Measurements from ENCODE around the gene ABCA10. TPM values are rescaled to one million over a fixed set of nuclear protein-coding genes. Genes with fewer than 3 reads are reported as not detected.

The ABCA10 gene
- total and polyA plus RNA-seq, 2 of the 13 experiments (the other 11 are each of a cell fraction or from before 2014, with no cell fraction given) = 0.02 to 0.08 TPM

GRCh38 chr17:69147460-69147859 is 81.2 kb downstream of the ABCA10 start:
- Histone ChIP-seq H3K4me1 (ENCODE audit: insufficient read depth, low read length) (peaks cover under 1% of the 10 kb centered on the region), H3K9ac (ENCODE audit: insufficient read depth, low read depth, low read length) (no peak overlapping the region), H3K36me3 (replicated peaks in 1 of 2; ENCODE audit: control insufficient read depth in 1 of 2, insufficient read depth in 2 of 2, low read length in 2 of 2) (no peaks in the 10 kb centered on the region), H3K27me3 (ENCODE audit: control insufficient read depth in 1 of 2, insufficient read depth in 2 of 2, low read length in 2 of 2) (peaks cover 0 to 5% of the 10 kb centered on the region in 2 experiments; a peak in 1 of 5 replicates), H4K20me1 (ENCODE audit: insufficient read depth, low read length) (no peaks in the 10 kb centered on the region), H3K4me2 (ENCODE audit: low read depth, low read length) (no peak overlapping the region), H3K4me3 (replicated peaks in 1 of 3; ENCODE audit: insufficient read depth in 1 of 3, low read depth in 2 of 3, low read length in 3 of 3) (no peak overlapping the region), H3K79me2 (ENCODE audit: insufficient read depth, low read length) (no peaks in the 10 kb centered on the region), H2AFZ (ENCODE audit: low read length) (no peak overlapping the region), H3K9me3 (ENCODE audit: low read length) (no peaks in the 10 kb centered on the region), H3K27ac (ENCODE audit: extremely low read length, insufficient read depth, low read length) (no peak overlapping the region)
- ATAC-seq (no peak), FAIRE-seq (no peak), DNase-seq (ENCODE audit: low spot score) (no peak)
- BruUV-seq (replicated peaks) = no TSS peak
- in situ Hi-C loops (cut with HindIII; ENCODE audit: extremely low pct_ligation_motif_present, low pct_unique_long_range_greater_than_20kb) = no loop called here
- POLR2A ChIA-PET = no interaction called here
- WGBS (ENCODE audit: low lambda C conversion rate) = 41% methylated on average over 2 of the region's 2 CpGs
- intact Hi-C loops (cut with micrococcal nuclease; ENCODE audit: unreplicated experiment) = no loop called here
- no peak for TF ChIP-seq TIGD3 (CRISPR knock-in tag; IDR thresholded peaks at IDR 0.05; ENCODE audit: borderline replicate concordance)
- no peak for TF ChIP-seq NCOA1 (CRISPR knock-in tag; IDR thresholded peaks at IDR 0.05)
- no peak for TF ChIP-seq NFIB (CRISPR knock-in tag; IDR thresholded peaks at IDR 0.05; ENCODE audit: borderline replicate concordance)
- TF ChIP-seq ATF5 (CRISPR knock-in tag; IDR thresholded peaks at IDR 0.05; ENCODE audit: low read depth) = no peak
- no peak for TF ChIP-seq LCORL (IDR thresholded peaks at IDR 0.05)
- no peak for TF ChIP-seq LCORL (CRISPR knock-in tag; IDR thresholded peaks at IDR 0.05)
- no peak for TF ChIP-seq ZNF160 (CRISPR knock-in tag; IDR thresholded peaks at IDR 0.05)
- TF ChIP-seq MAFK (conservative IDR thresholded peaks at IDR 0.05 in 1 of 2, IDR thresholded peaks at IDR 0.05 in 1 of 2; ENCODE audit: low read length in 2 of 2) = no peak
- TF ChIP-seq ATM (IDR thresholded peaks at IDR 0.05; ENCODE audit: borderline replicate concordance) = no peak
- no peak for TF ChIP-seq ZFP36 (IDR thresholded peaks at IDR 0.05; ENCODE audit: borderline replicate concordance, low read depth, low read length, partially characterized antibody)
- TF ChIP-seq ZNF567 (CRISPR knock-in tag; IDR thresholded peaks at IDR 0.05; ENCODE audit: borderline replicate concordance) = no peak
- no peak for TF ChIP-seq SALL2 (CRISPR knock-in tag; IDR thresholded peaks at IDR 0.05)
- CTCF ChIA-PET (ENCODE audit: low intra/inter-chr PET ratio, low total read pairs) = no interaction called here
